ENCODE results near the gene FUZ.

- no peak for TF ChIP-seq CTCF (tag by site-specific recombination; IDR thresholded peaks at IDR 0.05)
- peak; percentile 61 for TF ChIP-seq ZNF121 (tag by site-specific recombination; IDR thresholded peaks at IDR 0.05)
- TF ChIP-seq ZBTB17 (tag by site-specific recombination; IDR thresholded peaks at IDR 0.05), result no peak
Measured at GRCh38 chr19:49846408-49846807, 33.3 kb upstream of the FUZ start.

All from HEK293 (cell line).